Epithelial cell of esophagus (primary cell): ENCODE results near the gene SORCS2.

Experiments
- DNase-seq: peaks from one replicate; pipeline ENCODE4 v3.0.0; 2010; ENCODE audit warnings: low read depth
- H3K4me3 ChIP-seq: 2 replicates; pipeline ENCODE4 v1.5.1; 2011; ENCODE audit warnings: mild to moderate bottlenecking, low read length, control low read depth
- TF ChIP-seq, protein P1 (sequence below): IDR thresholded peaks from 2 replicates; pipeline ENCODE4 v1.5.1; 2011; ENCODE audit warnings: low read depth, mild to moderate bottlenecking, low read length, control low read depth, inconsistent platforms; ENCODE audit not compliant: insufficient read depth; ENCODE audit errors: missing control alignments

Gene SORCS2

DNA sequence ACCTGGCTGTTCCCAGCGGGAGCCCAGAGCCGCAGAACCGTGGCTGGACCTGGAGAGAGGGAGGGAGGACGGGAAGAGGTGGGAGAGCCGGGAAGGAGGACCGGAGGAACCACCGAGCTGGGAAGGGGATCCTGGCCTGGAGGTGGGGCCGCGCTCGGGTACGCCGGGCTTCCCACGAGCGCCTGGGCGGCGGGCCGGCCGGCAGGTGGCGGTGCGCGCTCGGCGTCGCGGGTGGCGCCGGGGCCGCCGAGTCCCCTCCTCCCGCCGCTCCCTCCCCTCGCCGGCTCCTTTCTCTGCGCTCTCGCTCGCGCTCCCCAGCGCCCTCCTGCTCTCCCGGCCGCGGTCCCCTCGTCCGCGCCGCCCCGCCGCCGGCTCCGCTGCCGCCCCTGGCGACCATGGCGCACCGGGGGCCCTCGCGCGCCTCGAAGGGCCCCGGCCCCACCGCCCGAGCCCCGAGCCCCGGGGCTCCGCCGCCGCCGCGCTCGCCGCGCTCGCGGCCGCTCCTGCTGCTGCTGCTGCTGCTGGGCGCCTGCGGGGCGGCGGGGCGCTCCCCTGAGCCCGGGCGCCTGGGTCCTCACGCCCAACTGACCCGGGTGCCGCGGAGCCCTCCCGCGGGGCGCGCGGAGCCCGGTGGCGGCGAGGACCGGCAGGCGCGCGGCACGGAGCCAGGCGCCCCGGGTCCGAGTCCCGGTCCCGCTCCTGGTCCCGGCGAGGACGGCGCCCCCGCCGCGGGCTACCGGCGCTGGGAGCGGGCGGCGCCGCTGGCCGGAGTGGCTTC is at the start of gene SORCS2:
TSS of gene SORCS2 (plus strand) at position 287 of the 778 bp plus-strand sequence.
- TF ChIP-seq, protein P1, sequence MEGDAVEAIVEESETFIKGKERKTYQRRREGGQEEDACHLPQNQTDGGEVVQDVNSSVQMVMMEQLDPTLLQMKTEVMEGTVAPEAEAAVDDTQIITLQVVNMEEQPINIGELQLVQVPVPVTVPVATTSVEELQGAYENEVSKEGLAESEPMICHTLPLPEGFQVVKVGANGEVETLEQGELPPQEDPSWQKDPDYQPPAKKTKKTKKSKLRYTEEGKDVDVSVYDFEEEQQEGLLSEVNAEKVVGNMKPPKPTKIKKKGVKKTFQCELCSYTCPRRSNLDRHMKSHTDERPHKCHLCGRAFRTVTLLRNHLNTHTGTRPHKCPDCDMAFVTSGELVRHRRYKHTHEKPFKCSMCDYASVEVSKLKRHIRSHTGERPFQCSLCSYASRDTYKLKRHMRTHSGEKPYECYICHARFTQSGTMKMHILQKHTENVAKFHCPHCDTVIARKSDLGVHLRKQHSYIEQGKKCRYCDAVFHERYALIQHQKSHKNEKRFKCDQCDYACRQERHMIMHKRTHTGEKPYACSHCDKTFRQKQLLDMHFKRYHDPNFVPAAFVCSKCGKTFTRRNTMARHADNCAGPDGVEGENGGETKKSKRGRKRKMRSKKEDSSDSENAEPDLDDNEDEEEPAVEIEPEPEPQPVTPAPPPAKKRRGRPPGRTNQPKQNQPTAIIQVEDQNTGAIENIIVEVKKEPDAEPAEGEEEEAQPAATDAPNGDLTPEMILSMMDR: peak; percentile 15
- no peak within 1 kb of the TSS for H3K4me3 ChIP-seq
- peak; percentile 47 for DNase-seq

DNA sequence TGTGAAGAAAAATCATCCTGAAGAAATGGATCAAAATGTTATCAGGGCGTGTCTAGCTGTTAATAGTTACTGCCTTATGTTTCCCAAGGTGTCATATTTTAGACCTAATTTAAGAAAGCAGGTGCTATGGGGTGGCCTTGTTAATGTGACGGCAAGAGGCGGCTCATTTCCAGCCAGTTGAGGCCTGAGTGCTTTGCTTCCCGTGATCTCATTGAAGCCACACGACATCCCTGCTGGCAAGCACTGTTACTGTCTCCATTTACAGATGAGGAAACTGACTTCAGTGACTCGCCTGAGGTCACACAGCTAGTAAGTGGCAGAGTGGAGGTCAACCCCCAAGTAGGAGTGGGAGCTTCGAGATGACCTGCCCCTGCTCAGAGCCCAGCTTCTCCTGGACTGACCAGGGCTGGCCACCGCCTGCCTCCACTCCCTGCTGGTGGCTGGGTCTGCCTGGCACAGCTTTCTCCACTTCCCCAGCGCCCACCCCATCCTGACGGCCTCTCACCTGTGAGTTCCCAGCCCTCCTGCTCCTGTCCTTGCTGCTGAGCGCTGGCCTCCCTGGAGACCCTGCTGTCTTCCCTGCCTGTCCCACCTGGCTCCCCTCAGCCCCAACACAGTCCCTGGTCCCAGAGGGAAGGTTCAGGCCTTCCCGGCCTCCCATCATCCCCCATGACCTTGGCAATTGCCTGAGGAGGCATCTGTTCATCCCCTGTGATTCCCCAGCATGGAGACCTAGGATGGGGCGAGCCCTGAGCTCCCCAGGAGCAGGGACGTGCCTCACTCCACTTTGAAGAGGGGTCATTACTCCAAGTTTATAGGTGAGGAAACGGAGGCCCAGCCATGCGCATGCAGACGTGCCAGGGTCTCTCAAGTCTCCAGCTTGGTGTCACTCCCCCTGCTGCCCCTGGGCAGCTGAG is 47.7 kb upstream of the SORCS2 start:
- H3K4me3 ChIP-seq: no peak overlapping the region
- DNase-seq: no peak
- TF ChIP-seq, protein P1: no peak

DNA sequence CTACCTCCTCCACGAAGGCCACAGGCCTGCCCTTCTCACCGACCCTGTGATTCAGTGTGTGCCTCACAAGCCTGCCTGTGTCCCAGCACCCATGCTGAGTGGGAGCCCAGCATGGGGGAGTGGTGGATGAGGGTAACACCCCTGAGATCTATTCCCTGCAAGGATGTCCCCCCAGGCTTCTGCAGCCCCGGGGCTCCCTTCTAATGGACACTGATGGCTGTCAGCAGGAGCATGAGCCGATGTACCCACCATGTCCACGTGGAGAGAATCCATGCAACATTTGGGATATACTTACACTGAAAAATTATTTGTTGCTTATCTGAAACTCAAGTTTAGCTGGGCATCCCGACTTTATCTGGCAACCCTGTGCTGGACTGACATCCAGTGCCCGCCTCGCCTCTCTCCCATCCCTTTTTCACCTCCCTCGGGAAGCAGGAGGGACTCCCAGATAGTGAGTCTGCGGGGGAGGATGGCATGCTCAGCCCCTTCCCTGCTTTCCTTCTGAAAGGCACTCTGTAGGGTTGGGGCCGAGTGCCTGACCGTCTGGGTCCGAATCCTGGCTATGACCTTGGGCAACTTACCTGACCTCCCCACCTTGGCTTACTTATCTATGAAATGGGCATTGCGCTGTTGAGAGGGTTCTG is 46.9 kb upstream of the SORCS2 start:
- DNase-seq: no peak
- no peak overlapping the region for H3K4me3 ChIP-seq
- TF ChIP-seq, protein P1: no peak

DNA sequence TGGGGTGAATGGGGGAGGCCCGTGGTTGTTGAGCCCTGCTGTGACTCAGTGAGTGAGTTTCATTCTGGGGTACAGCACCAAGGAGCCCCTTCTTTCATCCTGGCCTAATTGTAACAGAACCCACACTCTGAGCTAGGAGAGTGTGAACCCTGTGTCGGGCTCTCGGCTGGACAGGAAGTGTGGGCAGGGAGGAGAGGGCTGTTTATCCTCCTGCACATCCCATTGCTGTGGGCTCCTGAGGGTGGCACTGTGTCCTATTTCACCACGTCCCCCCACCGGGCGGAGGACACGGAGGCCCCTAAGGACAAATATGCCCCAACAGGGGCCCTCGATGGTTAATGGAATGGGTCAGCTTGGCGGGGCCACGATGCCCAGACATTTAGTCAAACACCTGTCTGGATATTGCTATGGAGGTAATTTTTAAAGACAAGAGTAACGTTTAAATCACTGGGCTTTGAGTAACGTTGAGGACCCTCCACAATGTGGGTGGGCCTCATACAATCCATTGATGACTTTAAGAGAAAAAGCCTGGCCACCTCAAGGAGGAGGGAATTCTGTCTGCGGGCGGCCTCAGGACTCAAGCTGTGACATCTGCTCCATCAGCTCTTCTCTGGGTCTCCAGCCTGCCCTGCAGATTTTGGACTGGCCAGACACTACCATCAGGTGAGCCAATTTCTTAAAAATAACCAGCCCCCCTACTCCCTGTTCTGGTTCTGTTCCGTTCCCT is 46.1 kb upstream of the SORCS2 start:
- no peak overlapping the region for H3K4me3 ChIP-seq
- DNase-seq: no peak
- TF ChIP-seq, protein P1: no peak

DNA sequence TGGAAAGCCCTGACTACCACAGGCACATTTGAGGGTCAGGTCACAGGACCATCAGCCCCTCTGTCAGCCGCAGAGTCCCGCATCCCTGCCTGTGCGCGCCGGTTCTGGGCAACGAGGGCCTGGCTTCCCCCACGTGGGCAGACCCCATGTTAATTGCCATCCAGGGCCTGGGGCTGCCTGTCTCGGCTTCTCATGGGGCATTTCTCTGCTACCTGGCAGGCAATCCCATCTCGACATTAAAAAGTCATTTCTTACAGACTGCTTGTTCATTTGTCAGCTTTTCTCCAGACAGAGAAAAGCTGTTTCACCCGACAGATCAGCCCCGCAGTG is 45.6 kb upstream of the SORCS2 start:
- DNase-seq: no peak
- TF ChIP-seq, protein P1: no peak
- H3K4me3 ChIP-seq: no peak overlapping the region

DNA sequence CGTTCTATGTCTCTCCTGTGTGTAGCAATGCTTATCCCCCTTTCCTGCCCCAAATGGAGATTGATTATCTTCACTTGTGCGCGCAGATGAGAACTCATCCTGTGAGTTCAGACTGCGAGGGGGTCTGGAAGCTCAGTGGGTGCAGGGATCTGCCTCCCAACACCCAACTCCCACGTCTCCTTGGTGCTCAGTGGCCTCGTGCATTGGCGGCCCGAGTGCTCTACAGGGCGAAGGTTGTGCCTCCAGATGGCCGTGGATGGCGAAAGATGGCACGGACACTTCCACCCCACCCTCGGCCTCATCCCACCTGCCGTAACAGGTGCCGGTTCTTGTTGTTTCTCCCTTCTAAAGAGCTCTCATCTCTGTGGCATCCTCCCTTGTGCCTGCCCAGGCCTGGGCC is 45.1 kb upstream of the SORCS2 start:
- no peak for DNase-seq
- no peak overlapping the region for H3K4me3 ChIP-seq
- TF ChIP-seq, protein P1: no peak
